Measurements from ENCODE around the gene TELO2.

DNA sequence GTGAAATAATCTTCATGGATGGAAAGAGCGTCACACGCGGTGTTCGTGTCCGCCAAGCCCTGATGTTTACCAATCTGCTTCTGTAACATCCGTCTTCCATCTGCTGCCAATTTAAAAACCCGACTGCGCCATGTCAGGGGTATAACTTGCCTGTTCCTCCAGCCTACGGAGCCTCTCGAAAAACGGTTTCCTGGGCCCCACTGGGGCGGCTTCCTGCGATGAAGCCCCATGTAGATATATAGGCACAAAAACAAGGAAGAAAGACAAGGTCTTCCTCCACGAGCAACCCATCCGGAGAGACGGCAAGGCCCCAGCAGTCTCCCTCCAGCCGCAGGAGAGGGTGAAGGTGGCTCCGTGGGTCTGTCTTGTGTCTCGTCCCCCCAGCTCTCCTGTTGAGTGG, 4.5 kb upstream of the TELO2 start, which contains the start of gene PTX4:
- TF ChIP-seq, protein P1, sequence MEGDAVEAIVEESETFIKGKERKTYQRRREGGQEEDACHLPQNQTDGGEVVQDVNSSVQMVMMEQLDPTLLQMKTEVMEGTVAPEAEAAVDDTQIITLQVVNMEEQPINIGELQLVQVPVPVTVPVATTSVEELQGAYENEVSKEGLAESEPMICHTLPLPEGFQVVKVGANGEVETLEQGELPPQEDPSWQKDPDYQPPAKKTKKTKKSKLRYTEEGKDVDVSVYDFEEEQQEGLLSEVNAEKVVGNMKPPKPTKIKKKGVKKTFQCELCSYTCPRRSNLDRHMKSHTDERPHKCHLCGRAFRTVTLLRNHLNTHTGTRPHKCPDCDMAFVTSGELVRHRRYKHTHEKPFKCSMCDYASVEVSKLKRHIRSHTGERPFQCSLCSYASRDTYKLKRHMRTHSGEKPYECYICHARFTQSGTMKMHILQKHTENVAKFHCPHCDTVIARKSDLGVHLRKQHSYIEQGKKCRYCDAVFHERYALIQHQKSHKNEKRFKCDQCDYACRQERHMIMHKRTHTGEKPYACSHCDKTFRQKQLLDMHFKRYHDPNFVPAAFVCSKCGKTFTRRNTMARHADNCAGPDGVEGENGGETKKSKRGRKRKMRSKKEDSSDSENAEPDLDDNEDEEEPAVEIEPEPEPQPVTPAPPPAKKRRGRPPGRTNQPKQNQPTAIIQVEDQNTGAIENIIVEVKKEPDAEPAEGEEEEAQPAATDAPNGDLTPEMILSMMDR (IDR thresholded peaks at IDR 0.05) = no peak
- TF ChIP-seq POLR2A (IDR thresholded peaks at IDR 0.05) = no peak

Measured in lower leg skin (tissue), 3 donors.